Liver (tissue), 9 donors: Measurements from ENCODE around the gene DBH. TPM values are rescaled to one million over a fixed set of nuclear protein-coding genes. Genes with fewer than 3 reads are reported as not detected.

ENCODE experiments used
- DNase-seq: peaks from one replicate; pipeline ENCODE4 v3.0.0-alpha.2; 2017; ENCODE audit warnings: low spot score
- H3K27ac ChIP-seq, 2 donors: one replicate each; pipeline ENCODE4 v1.7.0; 2013; ENCODE audit warnings: inconsistent platforms in 2 of 2, low read length in 2 of 2, control low read depth in 1 of 2, low read depth in 1 of 2, mild to moderate bottlenecking in 1 of 2
- H3K27me3 ChIP-seq, 4 donors: one replicate each; pipeline versions ENCODE4 v1.6.1 to v1.7.0; 2013; ENCODE audit warnings: low read length in 3 of 4, inconsistent platforms in 1 of 4, mild to moderate bottlenecking in 1 of 4, moderate library complexity in 1 of 4; ENCODE audit not compliant: control insufficient read depth in 4 of 4, insufficient read depth in 4 of 4
- H3K36me3 ChIP-seq, 4 donors: one replicate each; pipeline versions ENCODE4 v1.6.1 to v1.7.0; 2013; ENCODE audit warnings: low read length in 3 of 4, mild to moderate bottlenecking in 3 of 4, low read depth in 1 of 4, moderate library complexity in 1 of 4; ENCODE audit not compliant: control insufficient read depth in 4 of 4, insufficient read depth in 3 of 4
- H3K4me1 ChIP-seq, 4 donors: one replicate each; pipeline versions ENCODE4 v1.6.1 to v1.7.0; 2013; ENCODE audit warnings: low read length in 3 of 4, mild to moderate bottlenecking in 3 of 4, moderate library complexity in 1 of 4; ENCODE audit not compliant: control insufficient read depth in 4 of 4, insufficient read depth in 4 of 4
- H3K4me3 ChIP-seq, 3 donors: one replicate each; pipeline versions ENCODE4 v1.6.1 to v1.7.0; 2013; ENCODE audit warnings: low read length in 3 of 3, control low read depth in 1 of 3, low read depth in 1 of 3, mild to moderate bottlenecking in 1 of 3
- H3K9ac ChIP-seq, 2 donors: one replicate each; pipeline ENCODE4 v1.7.0; 2013; ENCODE audit warnings: low read length in 2 of 2, mild to moderate bottlenecking in 2 of 2, moderate library complexity in 2 of 2, control low read depth in 1 of 2, low read depth in 1 of 2
- H3K9me3 ChIP-seq, 4 donors: one replicate each; pipeline versions ENCODE4 v1.6.1 to v1.7.0; 2013; ENCODE audit warnings: low read length in 3 of 4; ENCODE audit not compliant: control insufficient read depth in 4 of 4
- HNF4A ChIP-seq, 2 donors: conservative IDR thresholded peaks; 2 replicates each; pipeline ENCODE4 v1.6.1; 2016; ENCODE audit warnings: antibody characterized with exemption in 2 of 2, mild to moderate bottlenecking in 2 of 2
- JUND ChIP-seq, 2 donors: IDR thresholded peaks; 2 replicates each; pipeline ENCODE4 v1.6.1; 2016; ENCODE audit warnings: antibody characterized with exemption in 2 of 2
- RAD21 ChIP-seq, 2 donors: IDR thresholded peaks; 2 replicates each; pipeline ENCODE4 v1.6.1; 2016; ENCODE audit warnings: antibody characterized with exemption in 2 of 2, mild to moderate bottlenecking in 2 of 2
- RXRA ChIP-seq, 2 donors: IDR thresholded peaks; 2 replicates each; pipeline ENCODE4 v1.6.1; 2017 to 2018; ENCODE audit warnings: antibody characterized with exemption in 2 of 2, mild to moderate bottlenecking in 1 of 2
- SP1 ChIP-seq: IDR thresholded peaks from 2 replicates; pipeline ENCODE4 v1.6.1; 2018; ENCODE audit warnings: antibody characterized with exemption, mild to moderate bottlenecking
- TAF1 ChIP-seq: conservative IDR thresholded peaks from 2 replicates; pipeline ENCODE4 v1.6.1; 2016; ENCODE audit warnings: antibody characterized with exemption, mild to moderate bottlenecking
- YY1 ChIP-seq: IDR thresholded peaks from 2 replicates; pipeline ENCODE4 v1.6.1; 2016; ENCODE audit warnings: antibody characterized with exemption, mild to moderate bottlenecking
- WGBS: extraction: QIAGEN DNeasy Blood & Tissue Kit; methylation state at CpG from one replicate; pipeline ENCODE4 v1.1.7; 2013; 5-methylcytosine and 5-hydroxymethylcytosine counted together
- polyA plus RNA-seq, 2 donors: library from polyadenylated mRNA; stranded (reverse) in 1 of 2; unstranded in 1 of 2; fragments of 200-250 nt in 1 of 2; fragments of >200 nt in 1 of 2; fragmentation: Nextera tagmentation in 1 of 2; extraction: Ambion mirVana in 1 of 2; gene quantifications; one replicate each; pipeline versions ENCODE4 v1.2.1 to v1.2.3, GENCODE V29; 2013 to 2015
- total RNA-seq, 2 donors: library from RNA; depleted of rRNA; stranded (reverse); fragments of >200 nt; gene quantifications; one replicate each; pipeline ENCODE4 v1.2.3, GENCODE V29; 2014
- TF ChIP-seq, protein P1 (sequence below): IDR thresholded peaks from 2 replicates; pipeline ENCODE4 v1.6.1; 2016; ENCODE audit warnings: antibody characterized with exemption, mild to moderate bottlenecking
- TF ChIP-seq, protein P2 (sequence below): IDR thresholded peaks from 2 replicates; pipeline ENCODE4 v1.6.1; 2016; ENCODE audit warnings: antibody characterized with exemption
- TF ChIP-seq, protein P3 (sequence below): IDR thresholded peaks from 2 replicates; pipeline ENCODE4 v1.6.1; 2016; ENCODE audit warnings: antibody characterized with exemption
- donor health status: healthy.
- donor health status: healthy.
- donor health status: healthy.
- donor health status: healthy.
- donor health status: healthy.

DBH gene
- total and polyA plus RNA-seq, 4 donors = 0.37 to 21.2 (median 2.5) TPM

DNA sequence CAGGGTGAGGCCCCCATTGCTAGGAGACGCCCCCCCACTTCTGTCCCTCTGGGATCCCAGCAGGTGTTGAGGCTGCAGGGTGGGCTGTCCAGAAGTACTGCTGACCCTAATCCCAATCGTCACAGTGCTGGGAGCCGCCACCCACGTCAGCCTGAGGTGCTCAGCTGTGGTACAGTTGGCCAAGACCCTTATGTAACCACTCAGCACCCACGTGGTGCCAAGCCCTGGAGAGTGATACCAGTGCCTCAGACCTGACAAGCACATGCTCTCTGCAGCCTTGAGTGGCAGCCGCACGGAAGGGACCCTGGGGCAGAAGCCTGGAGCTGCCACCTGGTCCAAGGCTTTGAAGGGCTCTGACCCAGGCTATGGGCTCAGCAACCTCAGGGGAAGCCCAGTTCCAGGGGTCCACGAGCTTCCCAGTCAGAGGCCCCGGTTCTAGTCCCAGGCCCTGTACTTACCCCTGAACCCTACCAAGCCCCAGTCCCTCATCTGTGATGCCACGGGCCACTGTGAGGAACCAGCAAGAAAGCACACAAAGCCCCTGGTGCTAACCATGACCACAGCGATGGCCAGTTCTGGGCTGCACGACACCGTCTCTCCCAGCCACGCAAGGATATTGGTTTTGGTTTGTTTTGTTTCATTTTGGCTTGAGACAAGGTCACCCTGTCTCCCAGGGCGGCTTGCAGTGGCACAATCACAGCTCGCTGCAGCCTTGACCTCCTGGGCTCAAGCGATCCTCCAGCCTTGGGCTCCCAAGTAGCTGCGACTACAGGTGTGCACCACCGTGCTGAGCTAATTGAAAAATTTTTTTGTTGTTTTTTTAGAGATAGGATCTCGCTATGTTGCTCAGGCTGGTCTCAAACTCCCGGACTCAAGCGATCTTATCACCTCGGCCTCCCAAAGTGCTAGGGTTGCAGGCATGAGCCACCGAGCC, 50.7 kb downstream of the DBH start:
- WGBS = 85% methylated on average over 24 of the region's 24 CpGs
- TF ChIP-seq RAD21 (IDR thresholded peaks at IDR 0.05) = no peak
- H3K36me3 ChIP-seq = peaks cover 9 to 57% (median 17%) of the 10 kb centered on the region in 4 donors
- no peaks in the 10 kb centered on the region for H3K27me3 ChIP-seq
- no peak overlapping the region for H3K9ac ChIP-seq
- H3K4me3 ChIP-seq = no peak overlapping the region
- peaks cover 0 to 6% (median 1%) of the 10 kb centered on the region in 4 donors for H3K4me1 ChIP-seq
- peak overlapping the region in 1 of 2 donors; percentile 27 for H3K27ac ChIP-seq
- H3K9me3 ChIP-seq = no peaks in the 10 kb centered on the region
- DNase-seq = no peak

DNA sequence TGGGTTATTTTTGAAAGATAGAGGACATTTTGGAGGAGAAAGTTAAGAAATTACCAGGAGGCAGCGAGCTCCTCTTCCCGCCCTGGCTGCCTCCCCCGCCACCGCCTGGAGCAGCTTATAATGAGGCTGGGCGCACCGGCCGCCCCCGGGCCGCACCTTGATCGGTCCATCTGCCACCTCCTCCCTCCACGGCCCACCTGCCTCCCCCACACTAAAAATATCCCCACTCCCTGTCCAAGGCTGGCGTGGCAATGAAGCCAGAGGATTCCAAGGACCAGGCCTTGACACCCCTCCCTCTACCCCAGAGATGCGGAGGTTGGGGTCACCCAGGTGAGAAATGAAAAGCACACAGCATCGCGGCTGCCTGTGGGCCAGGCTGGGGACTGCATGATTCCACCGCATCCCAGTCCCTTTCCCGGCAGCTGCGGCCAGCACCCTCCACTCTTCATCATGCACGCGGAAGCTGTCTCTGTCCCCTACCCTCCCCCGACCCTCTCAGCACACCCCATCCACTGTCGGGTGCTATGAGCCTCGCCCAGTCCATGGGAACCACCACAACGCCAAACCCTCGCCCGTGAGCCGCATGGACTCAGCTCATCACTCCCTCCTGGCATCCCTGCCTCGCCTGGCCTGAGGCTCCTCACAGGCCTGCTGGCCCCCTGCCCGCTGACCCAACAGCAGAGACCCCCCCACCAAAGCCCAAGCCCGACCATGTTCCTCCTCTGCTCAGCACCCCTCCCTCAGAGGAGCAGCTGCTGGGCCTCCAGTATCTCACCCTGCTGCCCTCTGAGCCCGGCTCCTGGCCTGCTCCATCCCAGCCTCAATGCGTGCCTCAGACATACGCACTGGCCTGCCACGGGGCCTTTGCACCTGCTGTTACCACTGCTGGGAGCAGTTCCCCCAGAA, 51.9 kb downstream of the DBH start:
- H3K36me3 ChIP-seq = peaks cover 9 to 64% (median 16%) of the 10 kb centered on the region in 4 donors
- no peak overlapping the region for H3K27ac ChIP-seq
- H3K9ac ChIP-seq = no peak overlapping the region
- 87% methylated on average over 34 of the region's 34 CpGs for WGBS
- H3K27me3 ChIP-seq = no peaks in the 10 kb centered on the region
- peaks cover 0 to 3% (median under 1%) of the 10 kb centered on the region in 4 donors for H3K4me1 ChIP-seq
- DNase-seq = no peak
- H3K4me3 ChIP-seq = no peak overlapping the region
- H3K9me3 ChIP-seq = no peaks in the 10 kb centered on the region
- TF ChIP-seq RAD21 (IDR thresholded peaks at IDR 0.05) (no peak), HNF4A (conservative IDR thresholded peaks at IDR 0.05) (no peak), TAF1 (no peak), RXRA (IDR thresholded peaks at IDR 0.05) (no peak), JUND (IDR thresholded peaks at IDR 0.05) (no peak), YY1 (no peak), SP1 (no peak)
- TF ChIP-seq, protein P1, sequence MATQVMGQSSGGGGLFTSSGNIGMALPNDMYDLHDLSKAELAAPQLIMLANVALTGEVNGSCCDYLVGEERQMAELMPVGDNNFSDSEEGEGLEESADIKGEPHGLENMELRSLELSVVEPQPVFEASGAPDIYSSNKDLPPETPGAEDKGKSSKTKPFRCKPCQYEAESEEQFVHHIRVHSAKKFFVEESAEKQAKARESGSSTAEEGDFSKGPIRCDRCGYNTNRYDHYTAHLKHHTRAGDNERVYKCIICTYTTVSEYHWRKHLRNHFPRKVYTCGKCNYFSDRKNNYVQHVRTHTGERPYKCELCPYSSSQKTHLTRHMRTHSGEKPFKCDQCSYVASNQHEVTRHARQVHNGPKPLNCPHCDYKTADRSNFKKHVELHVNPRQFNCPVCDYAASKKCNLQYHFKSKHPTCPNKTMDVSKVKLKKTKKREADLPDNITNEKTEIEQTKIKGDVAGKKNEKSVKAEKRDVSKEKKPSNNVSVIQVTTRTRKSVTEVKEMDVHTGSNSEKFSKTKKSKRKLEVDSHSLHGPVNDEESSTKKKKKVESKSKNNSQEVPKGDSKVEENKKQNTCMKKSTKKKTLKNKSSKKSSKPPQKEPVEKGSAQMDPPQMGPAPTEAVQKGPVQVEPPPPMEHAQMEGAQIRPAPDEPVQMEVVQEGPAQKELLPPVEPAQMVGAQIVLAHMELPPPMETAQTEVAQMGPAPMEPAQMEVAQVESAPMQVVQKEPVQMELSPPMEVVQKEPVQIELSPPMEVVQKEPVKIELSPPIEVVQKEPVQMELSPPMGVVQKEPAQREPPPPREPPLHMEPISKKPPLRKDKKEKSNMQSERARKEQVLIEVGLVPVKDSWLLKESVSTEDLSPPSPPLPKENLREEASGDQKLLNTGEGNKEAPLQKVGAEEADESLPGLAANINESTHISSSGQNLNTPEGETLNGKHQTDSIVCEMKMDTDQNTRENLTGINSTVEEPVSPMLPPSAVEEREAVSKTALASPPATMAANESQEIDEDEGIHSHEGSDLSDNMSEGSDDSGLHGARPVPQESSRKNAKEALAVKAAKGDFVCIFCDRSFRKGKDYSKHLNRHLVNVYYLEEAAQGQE = no peak
- TF ChIP-seq, protein P2, sequence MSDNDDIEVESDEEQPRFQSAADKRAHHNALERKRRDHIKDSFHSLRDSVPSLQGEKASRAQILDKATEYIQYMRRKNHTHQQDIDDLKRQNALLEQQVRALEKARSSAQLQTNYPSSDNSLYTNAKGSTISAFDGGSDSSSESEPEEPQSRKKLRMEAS = no peak
- TF ChIP-seq, protein P3, sequence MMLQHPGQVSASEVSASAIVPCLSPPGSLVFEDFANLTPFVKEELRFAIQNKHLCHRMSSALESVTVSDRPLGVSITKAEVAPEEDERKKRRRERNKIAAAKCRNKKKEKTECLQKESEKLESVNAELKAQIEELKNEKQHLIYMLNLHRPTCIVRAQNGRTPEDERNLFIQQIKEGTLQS = no peak
